Stomach (tissue), 9 donors: ENCODE data around the gene C8A. TPM values are rescaled to one million over a fixed set of nuclear protein-coding genes. Genes with fewer than 3 reads are reported as not detected.

ENCODE experiments used
- DNase-seq, 2 donors: peaks; one replicate each; pipeline versions ENCODE4 v3.0.0 to v3.0.0-alpha.2; 2013 to 2019
- H3K27ac ChIP-seq, 5 donors: fragments of 200-600 bp in 4 of 5; sonication (generic) in 4 of 5; one replicate each; pipeline ENCODE4 v1.5.1; 2013 to 2019; ENCODE audit warnings: mild to moderate bottlenecking in 1 of 5, moderate library complexity in 1 of 5
- H3K27me3 ChIP-seq, 3 donors: fragments of 200-600 bp; sonication (generic); one replicate each; pipeline ENCODE4 v1.5.1; 2017 to 2019; ENCODE audit warnings: mixed run types in 1 of 3
- H3K36me3 ChIP-seq, 4 donors: fragments of 200-600 bp; sonication (generic); 1 replicate in 3 of 4; 2 replicates in 1 of 4; pipeline ENCODE4 v1.5.1; 2016 to 2019
- H3K4me1 ChIP-seq, 4 donors: fragments of 200-600 bp; sonication (generic); one replicate each; pipeline ENCODE4 v1.5.1; 2016 to 2019
- H3K4me3 ChIP-seq, 4 donors: fragments of 200-600 bp; sonication (generic) in 3 of 4; one replicate each; pipeline ENCODE4 v1.5.1; 2016 to 2019; ENCODE audit warnings: mild to moderate bottlenecking in 1 of 4
- H3K9me3 ChIP-seq, 4 donors: fragments of 200-600 bp; sonication (generic); one replicate each; pipeline ENCODE4 v1.5.1; 2016 to 2019
- EP300 ChIP-seq: sonication (generic); formaldehyde crosslinking; IDR thresholded peaks from one replicate; pipeline ENCODE4 v1.6.1; 2017; ENCODE audit warnings: antibody characterized with exemption
- POLR2A ChIP-seq, 4 donors: fragments of 450-650 bp; IDR thresholded peaks; one replicate each; pipeline ENCODE4 v1.6.1; 2016; ENCODE audit warnings: antibody characterized with exemption in 4 of 4, control low read depth in 2 of 4, mild to moderate bottlenecking in 1 of 4, moderate library complexity in 1 of 4
- POLR2AphosphoS5 ChIP-seq, 3 donors: sonication (generic); formaldehyde crosslinking; IDR thresholded peaks; one replicate each; pipeline ENCODE4 v1.6.1; 2016; ENCODE audit warnings: antibody characterized with exemption in 3 of 3
- WGBS, 5 donors: extraction: QIAGEN DNeasy Blood & Tissue Kit in 3 of 5; methylation state at CpG; one replicate each; pipeline versions ENCODE4 v1.1.5 to v1.1.7; 2013 to 2018; 5-methylcytosine and 5-hydroxymethylcytosine counted together
- intact Hi-C: fragments of 100-400 bp; cut with DNase I; formaldehyde crosslinking; loops from one replicate; pipeline ENCODE4 v1.15.1; 2023; ENCODE audit warnings: low total_unique reads
- polyA plus RNA-seq, 3 donors: library from polyadenylated mRNA; stranded (reverse); fragments of 200-250 nt; gene quantifications; one replicate each; pipeline ENCODE4 v1.2.3, GENCODE V29; 2013
- total RNA-seq, 5 donors: library from RNA; depleted of rRNA; stranded (reverse); fragments of >200 nt; gene quantifications; one replicate each; pipeline versions ENCODE4 v1.1.0 to v1.2.3, GENCODE V29; 2014 to 2016
- TF ChIP-seq, protein P1 (sequence below), 7 experiments: fragments of 450-650 bp in 4 of 7; fragments of 200-600 bp in 3 of 7; sonication (generic) in 3 of 7; IDR thresholded peaks; one replicate each; pipeline ENCODE4 v1.5.1; 2016 to 2019; ENCODE audit warnings: antibody characterized with exemption in 7 of 7, control low read depth in 2 of 7, mild to moderate bottlenecking in 1 of 7
- donor health status: healthy with polysubstance abuse.
- donor health status: Bipolar disorder and iron deficiency.
- donor health status: healthy.

The C8A gene
- total and polyA plus RNA-seq, 8 donors = 0.25 to 0.38 TPM; not detected in 6

DNA sequence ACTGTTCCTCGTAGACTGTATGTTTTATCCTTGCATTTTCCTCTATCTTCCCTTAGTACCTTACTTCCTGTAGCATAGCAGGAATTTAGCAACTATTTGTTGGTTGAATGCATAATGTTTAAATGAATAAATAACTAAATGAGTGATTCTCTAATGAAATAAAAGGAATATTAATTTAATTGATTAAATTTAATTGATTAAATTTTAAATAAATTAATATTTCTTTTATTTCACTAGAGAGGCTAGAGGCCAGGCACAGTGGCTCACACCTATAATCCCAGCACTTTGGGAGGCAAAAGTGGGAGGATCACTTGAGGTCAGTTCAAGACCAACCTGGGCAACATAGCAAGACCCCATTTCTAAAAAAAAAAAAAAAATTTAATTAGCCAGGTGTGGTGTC is 85.4 kb downstream of the C8A start:
- no peaks in the 10 kb centered on the region for H3K9me3 ChIP-seq
- no peaks in the 10 kb centered on the region for H3K4me1 ChIP-seq
- H3K36me3 ChIP-seq = no peaks in the 10 kb centered on the region
- no peaks in the 10 kb centered on the region for H3K27me3 ChIP-seq
- TF ChIP-seq, protein P1, sequence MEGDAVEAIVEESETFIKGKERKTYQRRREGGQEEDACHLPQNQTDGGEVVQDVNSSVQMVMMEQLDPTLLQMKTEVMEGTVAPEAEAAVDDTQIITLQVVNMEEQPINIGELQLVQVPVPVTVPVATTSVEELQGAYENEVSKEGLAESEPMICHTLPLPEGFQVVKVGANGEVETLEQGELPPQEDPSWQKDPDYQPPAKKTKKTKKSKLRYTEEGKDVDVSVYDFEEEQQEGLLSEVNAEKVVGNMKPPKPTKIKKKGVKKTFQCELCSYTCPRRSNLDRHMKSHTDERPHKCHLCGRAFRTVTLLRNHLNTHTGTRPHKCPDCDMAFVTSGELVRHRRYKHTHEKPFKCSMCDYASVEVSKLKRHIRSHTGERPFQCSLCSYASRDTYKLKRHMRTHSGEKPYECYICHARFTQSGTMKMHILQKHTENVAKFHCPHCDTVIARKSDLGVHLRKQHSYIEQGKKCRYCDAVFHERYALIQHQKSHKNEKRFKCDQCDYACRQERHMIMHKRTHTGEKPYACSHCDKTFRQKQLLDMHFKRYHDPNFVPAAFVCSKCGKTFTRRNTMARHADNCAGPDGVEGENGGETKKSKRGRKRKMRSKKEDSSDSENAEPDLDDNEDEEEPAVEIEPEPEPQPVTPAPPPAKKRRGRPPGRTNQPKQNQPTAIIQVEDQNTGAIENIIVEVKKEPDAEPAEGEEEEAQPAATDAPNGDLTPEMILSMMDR (IDR thresholded peaks at IDR 0.05) = no peak
- TF ChIP-seq EP300 (no peak), POLR2AphosphoS5 (IDR thresholded peaks at IDR 0.05) (no peak), POLR2A (IDR thresholded peaks at IDR 0.05) (no peak)
- 15 to 100% (median 50%) methylated on average over 1 of the region's 1 CpG for WGBS, 5 donors
- no peak for DNase-seq
- H3K4me3 ChIP-seq = no peak overlapping the region
- no peak overlapping the region for H3K27ac ChIP-seq
- intact Hi-C loops = no loop called here

DNA sequence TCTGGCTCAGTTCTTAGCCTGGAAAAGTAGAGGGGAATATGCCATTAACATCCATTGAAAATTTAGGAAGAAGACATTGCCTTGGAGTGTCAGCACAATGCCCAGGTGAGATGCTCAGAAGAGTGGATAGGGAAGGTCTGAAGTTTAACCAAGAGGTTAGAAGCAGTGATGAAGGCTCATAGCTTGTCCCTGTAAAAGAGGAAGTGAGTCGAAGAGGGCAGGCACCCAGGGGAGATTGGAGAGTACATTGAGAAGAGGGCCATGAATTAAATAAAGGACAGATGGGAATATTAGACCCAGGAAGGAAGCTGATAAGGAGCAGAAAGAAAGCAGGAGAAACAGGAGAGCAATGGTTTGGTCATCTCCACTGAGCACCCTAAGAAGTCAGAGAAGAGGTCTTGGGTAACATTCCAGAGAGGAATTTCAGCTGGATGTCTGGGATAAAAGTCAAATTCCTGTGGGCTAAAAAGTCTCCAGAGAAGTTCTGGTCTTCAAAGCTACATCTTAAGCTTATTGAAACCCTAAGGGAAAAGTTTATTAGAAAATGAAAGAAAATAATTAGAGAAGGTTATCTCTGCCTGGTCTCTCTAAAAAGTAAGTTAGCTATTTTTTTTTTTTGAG is 93.9 kb downstream of the C8A start:
- WGBS, 5 donors = 59 to 81% (median 77%) methylated on average over 1 of the region's 1 CpG
- Histone ChIP-seq H3K9me3 (no peaks in the 10 kb centered on the region), H3K27ac (no peak overlapping the region), H3K4me3 (no peak overlapping the region), H3K27me3 (no peaks in the 10 kb centered on the region), H3K36me3 (no peaks in the 10 kb centered on the region), H3K4me1 (no peaks in the 10 kb centered on the region)
- DNase-seq = no peak
- TF ChIP-seq POLR2A (IDR thresholded peaks at IDR 0.05) = no peak
- no peak for TF ChIP-seq POLR2AphosphoS5 (IDR thresholded peaks at IDR 0.05)
- TF ChIP-seq EP300 = no peak
- TF ChIP-seq, protein P1 (IDR thresholded peaks at IDR 0.05) = no peak
- intact Hi-C loops = no loop called here

DNA sequence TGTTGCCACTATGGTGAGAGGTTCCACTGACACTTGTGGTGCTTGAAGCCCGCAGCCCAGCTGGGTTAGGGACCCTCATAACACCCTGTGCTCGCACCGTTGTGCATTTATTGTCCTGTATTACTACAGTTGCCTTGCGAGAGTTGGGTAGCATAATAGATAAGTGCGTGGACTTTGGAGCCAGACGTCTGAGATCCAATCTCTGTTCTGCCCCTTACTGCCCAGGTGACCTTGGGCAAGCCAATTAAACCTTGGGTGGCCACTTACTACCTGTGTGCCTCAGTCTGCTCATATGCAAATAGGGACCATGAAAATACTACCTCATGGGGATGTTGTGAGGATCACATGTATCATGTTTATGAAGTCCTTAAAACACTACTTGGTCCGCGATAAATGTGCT is 97.9 kb downstream of the C8A start:
- no peak for DNase-seq
- Histone ChIP-seq H3K36me3 (no peaks in the 10 kb centered on the region), H3K4me1 (no peaks in the 10 kb centered on the region), H3K27me3 (no peaks in the 10 kb centered on the region), H3K9me3 (no peaks in the 10 kb centered on the region), H3K27ac (no peak overlapping the region), H3K4me3 (no peak overlapping the region)
- WGBS, 5 donors = 66 to 86% (median 72%) methylated on average over 8 of the region's 8 CpGs
- intact Hi-C loops = no loop called here
- TF ChIP-seq POLR2AphosphoS5 (IDR thresholded peaks at IDR 0.05) (no peak), POLR2A (IDR thresholded peaks at IDR 0.05) (no peak), EP300 (no peak)
- TF ChIP-seq, protein P1 (IDR thresholded peaks at IDR 0.05) = no peak

DNA sequence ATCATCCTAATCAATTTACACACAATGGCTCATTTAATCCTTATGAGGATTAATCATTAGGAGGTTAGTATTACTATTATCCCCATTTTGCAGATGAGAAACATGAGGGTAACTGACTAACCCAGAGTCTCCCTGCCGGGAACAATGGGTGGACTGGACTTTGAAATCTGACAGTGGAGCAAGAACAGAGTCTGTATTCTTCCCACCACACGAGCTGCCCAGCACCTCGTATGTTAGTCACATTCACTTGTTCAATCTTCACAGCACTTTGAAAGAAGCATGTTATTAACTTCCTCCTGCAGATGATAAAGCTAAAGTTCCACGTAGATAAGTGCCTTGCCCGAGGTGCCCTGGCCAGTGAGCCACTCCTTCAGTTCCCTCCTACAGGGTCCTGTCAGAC is 98.8 kb downstream of the C8A start:
- Histone ChIP-seq H3K27ac (no peak overlapping the region), H3K4me1 (no peaks in the 10 kb centered on the region), H3K27me3 (no peaks in the 10 kb centered on the region), H3K9me3 (no peaks in the 10 kb centered on the region), H3K36me3 (no peaks in the 10 kb centered on the region), H3K4me3 (no peak overlapping the region)
- intact Hi-C loops = no loop called here
- WGBS, 5 donors = 24 to 39% (median 31%) methylated on average over 5 of the region's 5 CpGs
- DNase-seq = no peak
- TF ChIP-seq POLR2AphosphoS5 (IDR thresholded peaks at IDR 0.05) = no peak
- no peak for TF ChIP-seq EP300
- no peak for TF ChIP-seq POLR2A (IDR thresholded peaks at IDR 0.05)

DNA sequence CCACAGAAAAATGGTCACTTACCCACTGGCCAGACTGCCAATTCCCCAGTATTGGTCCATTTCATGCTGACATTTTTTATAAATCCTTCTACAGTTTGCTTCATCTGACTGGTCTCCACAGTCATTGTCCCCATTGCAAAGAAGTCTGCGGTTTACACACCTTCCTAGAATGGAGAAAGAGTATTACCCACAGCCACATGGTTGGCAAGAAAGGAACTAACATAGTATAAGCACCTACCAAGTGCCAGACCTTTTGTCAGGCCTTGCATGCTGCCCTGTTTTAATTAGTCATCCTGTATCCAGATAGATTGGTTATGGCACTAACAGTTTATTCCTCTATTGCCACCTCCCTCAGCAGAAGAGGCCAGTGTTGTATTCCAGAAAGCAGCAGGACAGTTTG is 100.1 kb downstream of the C8A start:
- 78 to 92% (median 90%) methylated on average over 1 of the region's 1 CpG for WGBS, 5 donors
- TF ChIP-seq, protein P1 (IDR thresholded peaks at IDR 0.05) = no peak
- TF ChIP-seq POLR2A (IDR thresholded peaks at IDR 0.05) = no peak
- no peak for TF ChIP-seq POLR2AphosphoS5 (IDR thresholded peaks at IDR 0.05)
- TF ChIP-seq EP300 = no peak
- Histone ChIP-seq H3K4me1 (no peaks in the 10 kb centered on the region), H3K36me3 (no peaks in the 10 kb centered on the region), H3K4me3 (no peak overlapping the region), H3K27ac (no peak overlapping the region), H3K27me3 (no peaks in the 10 kb centered on the region), H3K9me3 (no peaks in the 10 kb centered on the region)
- no peak for DNase-seq
- intact Hi-C loops = no loop called here
